ENCODE results near the gene PDE11A.
"Not testable (repeated sequence)": the region's sequence is repeated elsewhere in the genome, so short reads cannot be mapped to it uniquely, and the experiment has no call there.

PDE11A gene

DNA sequence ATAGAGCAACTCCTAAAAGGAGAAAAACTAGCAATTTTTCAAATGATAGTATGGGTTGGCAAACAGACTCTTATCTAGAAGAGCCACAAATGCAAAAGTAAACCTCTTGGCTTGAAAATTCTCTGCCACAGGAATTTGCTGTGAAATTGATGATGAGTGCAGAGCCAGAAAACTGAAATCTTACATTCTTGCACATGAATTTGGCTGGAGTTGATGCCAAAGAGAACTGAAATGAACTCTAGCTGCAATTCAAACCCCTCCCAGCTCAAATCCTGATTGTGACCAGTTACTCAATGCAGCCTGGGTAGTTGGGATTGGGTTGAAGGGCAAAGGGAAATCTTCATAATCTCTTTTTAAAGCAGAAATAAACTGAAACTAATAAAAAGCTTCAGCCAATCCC is 266.6 kb downstream of the PDE11A start:
- Histone ChIP-seq H3K9ac (ENCODE audit: low read length) (no peak overlapping the region), H3K9me3 (ENCODE audit: low read length) (no peaks in the 10 kb centered on the region), H3K27me3 (ENCODE audit: control insufficient read depth in 1 of 2, insufficient read depth in 2 of 2, low read length in 2 of 2) (no peaks in the 10 kb centered on the region), H3K27ac (ENCODE audit: low read depth, low read length) (no peak overlapping the region), H3K36me3 (ENCODE audit: insufficient read depth, low read length) (no peaks in the 10 kb centered on the region), H3K4me1 (ENCODE audit: insufficient read depth, low read length) (no peaks in the 10 kb centered on the region), H3K4me3 (ENCODE audit: low read depth in 1 of 2, low read length in 2 of 2) (no peak overlapping the region)

- H3K9me3 ChIP-seq (ENCODE audit: low read length) = no peaks in the 10 kb centered on the region
- H3K4me3 ChIP-seq (ENCODE audit: low read depth in 1 of 2, low read length in 2 of 2) = no peak overlapping the region
- H3K36me3 ChIP-seq (ENCODE audit: insufficient read depth, low read length) = no peaks in the 10 kb centered on the region
- no peak overlapping the region for H3K9ac ChIP-seq (ENCODE audit: low read length)
- no peaks in the 10 kb centered on the region for H3K4me1 ChIP-seq (ENCODE audit: insufficient read depth, low read length)
- no peaks in the 10 kb centered on the region for H3K27me3 ChIP-seq (ENCODE audit: control insufficient read depth in 1 of 2, insufficient read depth in 2 of 2, low read length in 2 of 2)
- H3K27ac ChIP-seq (ENCODE audit: low read depth, low read length) = no peak overlapping the region
These were observed 273.0 kb downstream of the PDE11A start for GRCh38 chr2:177799531-177799930.

DNA sequence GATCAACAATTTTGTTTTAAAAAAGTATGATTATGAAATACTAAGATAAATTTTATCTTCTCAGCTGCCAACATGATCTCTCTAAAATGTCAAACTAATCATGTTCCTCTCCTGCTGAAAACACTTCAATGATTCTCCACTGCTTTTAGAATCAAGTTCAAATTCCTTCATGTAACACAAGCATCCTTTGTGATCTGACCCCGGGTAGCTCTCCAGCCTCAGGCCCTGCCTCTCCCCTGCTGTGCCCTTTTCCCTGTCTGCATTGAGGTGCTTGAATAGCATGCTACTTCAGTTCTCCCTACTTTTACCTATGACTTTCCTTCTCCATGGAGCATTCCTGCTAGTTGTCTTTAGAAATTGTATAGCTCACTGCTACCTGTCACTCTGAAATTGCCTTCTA is 274.8 kb downstream of the PDE11A start:
- H3K9me3 ChIP-seq (ENCODE audit: low read length) = no peaks in the 10 kb centered on the region
- H3K27ac ChIP-seq (ENCODE audit: low read depth, low read length) = no peak overlapping the region
- no peaks in the 10 kb centered on the region for H3K27me3 ChIP-seq (ENCODE audit: control insufficient read depth in 1 of 2, insufficient read depth in 2 of 2, low read length in 2 of 2)
- no peak overlapping the region for H3K9ac ChIP-seq (ENCODE audit: low read length)
- no peaks in the 10 kb centered on the region for H3K4me1 ChIP-seq (ENCODE audit: insufficient read depth, low read length)
- H3K4me3 ChIP-seq (ENCODE audit: low read depth in 1 of 2, low read length in 2 of 2) = no peak overlapping the region
- H3K36me3 ChIP-seq (ENCODE audit: insufficient read depth, low read length) = no peaks in the 10 kb centered on the region

GRCh38 chr2:177796654-177797415 is 275.7 kb downstream of the PDE11A start:
- no peak overlapping the region for H3K9ac ChIP-seq (ENCODE audit: low read length)
- no peaks in the 10 kb centered on the region for H3K27me3 ChIP-seq (ENCODE audit: control insufficient read depth in 1 of 2, insufficient read depth in 2 of 2, low read length in 2 of 2)
- no peak overlapping the region for H3K27ac ChIP-seq (ENCODE audit: low read depth, low read length)
- no peaks in the 10 kb centered on the region for H3K4me1 ChIP-seq (ENCODE audit: insufficient read depth, low read length)
- no peaks in the 10 kb centered on the region for H3K9me3 ChIP-seq (ENCODE audit: low read length)
- no peak overlapping the region for H3K4me3 ChIP-seq (ENCODE audit: low read depth in 1 of 2, low read length in 2 of 2)
- H3K36me3 ChIP-seq (ENCODE audit: insufficient read depth, low read length) = no peaks in the 10 kb centered on the region

GRCh38 chr2:177796011-177796410 is 276.6 kb downstream of the PDE11A start:
- H3K27ac ChIP-seq (ENCODE audit: low read depth, low read length) = no peak overlapping the region

GRCh38 chr2:177785143-177785542 is 287.4 kb downstream of the PDE11A start:
- not testable (repeated sequence) for H3K27me3 ChIP-seq (ENCODE audit: control insufficient read depth in 1 of 2, insufficient read depth in 2 of 2, low read length in 2 of 2); H3K9me3 ChIP-seq (ENCODE audit: low read length); H3K4me3 ChIP-seq (ENCODE audit: low read depth in 1 of 2, low read length in 2 of 2); H3K9ac ChIP-seq (ENCODE audit: low read length); H3K36me3 ChIP-seq (ENCODE audit: insufficient read depth, low read length); H3K27ac ChIP-seq (ENCODE audit: low read depth, low read length)
- peaks cover 15% of the 10 kb centered on the region for H3K4me1 ChIP-seq (ENCODE audit: insufficient read depth, low read length)

More at GRCh38 chr2:177796011-177796410, 276.6 kb downstream of the PDE11A start:
- no peaks in the 10 kb centered on the region for H3K36me3 ChIP-seq (ENCODE audit: insufficient read depth, low read length)
- H3K4me1 ChIP-seq (ENCODE audit: insufficient read depth, low read length) = no peaks in the 10 kb centered on the region
- H3K9ac ChIP-seq (ENCODE audit: low read length) = no peak overlapping the region
- H3K4me3 ChIP-seq (ENCODE audit: low read depth in 1 of 2, low read length in 2 of 2) = no peak overlapping the region
- H3K27me3 ChIP-seq (ENCODE audit: control insufficient read depth in 1 of 2, insufficient read depth in 2 of 2, low read length in 2 of 2) = no peaks in the 10 kb centered on the region
- no peaks in the 10 kb centered on the region for H3K9me3 ChIP-seq (ENCODE audit: low read length)

GRCh38 chr2:177784745-177785067 is 287.9 kb downstream of the PDE11A start:
- no peaks in the 10 kb centered on the region for H3K27me3 ChIP-seq (ENCODE audit: control insufficient read depth in 1 of 2, insufficient read depth in 2 of 2, low read length in 2 of 2)
- no peak overlapping the region for H3K4me3 ChIP-seq (ENCODE audit: low read depth in 1 of 2, low read length in 2 of 2)
- H3K27ac ChIP-seq (ENCODE audit: low read depth, low read length) = no peak overlapping the region
- H3K36me3 ChIP-seq (ENCODE audit: insufficient read depth, low read length) = no peaks in the 10 kb centered on the region
- H3K4me1 ChIP-seq (ENCODE audit: insufficient read depth, low read length) = peaks cover 15% of the 10 kb centered on the region
- no peak overlapping the region for H3K9ac ChIP-seq (ENCODE audit: low read length)
- H3K9me3 ChIP-seq (ENCODE audit: low read length) = no peaks in the 10 kb centered on the region

DNA sequence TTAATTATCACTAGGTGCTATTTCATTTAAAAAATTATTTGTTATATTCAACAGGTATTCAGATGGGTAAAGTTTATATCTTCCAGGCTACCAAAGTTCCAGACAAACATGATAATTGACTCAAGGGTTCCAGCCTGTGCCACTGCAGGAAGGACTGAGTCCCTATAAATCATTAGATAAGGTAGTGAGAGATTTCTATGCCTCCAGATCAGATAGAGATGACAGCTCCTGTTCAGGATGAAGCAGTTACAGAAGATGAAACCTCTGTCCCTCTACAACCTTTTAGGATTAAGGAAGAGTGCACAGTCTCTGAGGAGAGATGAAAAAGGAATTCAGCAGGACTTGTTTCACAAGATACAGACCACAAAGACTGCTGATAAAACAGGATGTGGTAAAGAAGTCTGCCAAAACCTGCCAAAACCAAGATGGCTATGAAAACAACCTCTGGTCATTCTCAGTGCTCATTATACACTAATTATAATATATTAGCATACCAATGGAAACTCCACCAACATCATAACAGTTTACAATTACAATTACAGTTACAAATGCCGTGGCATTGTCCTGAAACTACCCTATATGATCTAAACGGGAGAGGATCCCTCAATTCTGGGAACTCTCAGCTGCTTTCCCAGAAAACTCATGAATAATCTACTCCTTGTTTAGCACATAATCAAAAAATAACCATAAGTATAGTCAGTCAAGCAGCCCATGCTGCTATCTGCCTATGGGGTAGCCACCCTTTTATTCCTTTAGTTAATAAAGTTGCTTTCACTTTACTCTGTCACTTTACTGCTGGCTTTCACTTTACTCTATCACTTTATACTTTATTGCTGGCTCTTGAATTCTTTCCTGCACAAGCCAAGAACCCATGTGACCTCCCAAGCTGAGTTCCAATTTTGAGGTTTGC is 288.5 kb downstream of the PDE11A start:
- H3K9ac ChIP-seq (ENCODE audit: low read length) = no peak overlapping the region

DNA sequence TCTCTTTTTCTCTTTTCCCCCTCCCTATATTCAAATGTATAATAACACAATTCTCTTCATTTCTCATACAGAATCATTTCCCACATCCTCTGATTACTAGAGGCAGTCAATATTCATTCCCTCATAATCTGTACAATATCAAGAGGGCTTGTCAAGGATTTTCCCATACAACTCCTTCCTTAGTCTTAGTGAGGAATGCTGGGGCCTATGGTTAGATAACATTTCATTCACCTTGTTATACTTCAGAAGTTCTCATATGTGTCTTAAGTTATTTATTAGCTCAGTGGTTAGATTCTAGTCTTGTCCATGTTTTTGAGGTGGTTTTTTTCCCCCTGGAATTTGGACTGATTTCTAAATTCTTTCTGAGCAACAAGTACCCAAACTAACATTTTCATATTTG is 289.5 kb downstream of the PDE11A start:
- Histone ChIP-seq H3K27ac (ENCODE audit: low read depth, low read length) (no peak overlapping the region), H3K36me3 (ENCODE audit: insufficient read depth, low read length) (no peaks in the 10 kb centered on the region)

More for the DNA sequence above, 288.5 kb downstream of the PDE11A start:
- Histone ChIP-seq H3K9me3 (ENCODE audit: low read length) (no peaks in the 10 kb centered on the region), H3K4me1 (ENCODE audit: insufficient read depth, low read length) (peaks cover 15% of the 10 kb centered on the region), H3K27me3 (ENCODE audit: control insufficient read depth in 1 of 2, insufficient read depth in 2 of 2, low read length in 2 of 2) (no peaks in the 10 kb centered on the region), H3K27ac (ENCODE audit: low read depth, low read length) (no peak overlapping the region), H3K36me3 (ENCODE audit: insufficient read depth, low read length) (no peaks in the 10 kb centered on the region), H3K4me3 (ENCODE audit: low read depth in 1 of 2, low read length in 2 of 2) (no peak overlapping the region)

DNA sequence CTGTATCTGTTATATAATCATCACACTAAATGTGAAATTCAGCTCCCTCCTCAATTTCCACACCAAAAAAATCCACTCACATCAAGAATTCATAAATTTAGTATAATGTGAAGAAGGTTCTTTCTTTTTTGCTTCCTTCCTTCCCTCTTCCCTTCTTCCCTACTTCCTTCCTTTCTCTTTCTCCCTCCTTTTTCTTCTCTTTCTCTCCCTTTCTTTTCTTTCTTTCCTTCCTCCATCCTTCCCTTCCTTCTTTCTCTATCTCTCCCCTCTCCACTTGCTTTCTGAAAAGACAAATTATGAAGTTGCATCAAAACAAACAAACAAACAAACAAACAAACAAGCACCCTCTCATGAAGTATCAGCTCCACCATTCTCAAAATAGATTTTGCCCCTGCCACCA is 290.0 kb downstream of the PDE11A start:
- Histone ChIP-seq H3K4me3 (ENCODE audit: low read depth in 1 of 2, low read length in 2 of 2) (no peak overlapping the region), H3K36me3 (ENCODE audit: insufficient read depth, low read length) (no peaks in the 10 kb centered on the region), H3K9ac (ENCODE audit: low read length) (no peak overlapping the region), H3K9me3 (ENCODE audit: low read length) (no peaks in the 10 kb centered on the region), H3K27me3 (ENCODE audit: control insufficient read depth in 1 of 2, insufficient read depth in 2 of 2, low read length in 2 of 2) (no peaks in the 10 kb centered on the region), H3K4me1 (ENCODE audit: insufficient read depth, low read length) (peaks cover 15% of the 10 kb centered on the region), H3K27ac (ENCODE audit: low read depth, low read length) (no peak overlapping the region)

More for the DNA sequence above, 289.5 kb downstream of the PDE11A start:
- Histone ChIP-seq H3K4me3 (ENCODE audit: low read depth in 1 of 2, low read length in 2 of 2) (no peak overlapping the region), H3K4me1 (ENCODE audit: insufficient read depth, low read length) (peaks cover 15% of the 10 kb centered on the region), H3K9me3 (ENCODE audit: low read length) (no peaks in the 10 kb centered on the region), H3K27me3 (ENCODE audit: control insufficient read depth in 1 of 2, insufficient read depth in 2 of 2, low read length in 2 of 2) (no peaks in the 10 kb centered on the region), H3K9ac (ENCODE audit: low read length) (no peak overlapping the region)

- Histone ChIP-seq H3K27ac (ENCODE audit: low read depth, low read length) (no peak overlapping the region), H3K27me3 (ENCODE audit: control insufficient read depth in 1 of 2, insufficient read depth in 2 of 2, low read length in 2 of 2) (no peaks in the 10 kb centered on the region), H3K4me3 (ENCODE audit: low read depth in 1 of 2, low read length in 2 of 2) (no peak overlapping the region), H3K9me3 (ENCODE audit: low read length) (no peaks in the 10 kb centered on the region), H3K9ac (ENCODE audit: low read length) (no peak overlapping the region), H3K36me3 (ENCODE audit: insufficient read depth, low read length) (no peaks in the 10 kb centered on the region), H3K4me1 (ENCODE audit: insufficient read depth, low read length) (no peaks in the 10 kb centered on the region)
These were observed 294.1 kb downstream of the PDE11A start for GRCh38 chr2:177778472-177778871.

Measured in muscle layer of colon (tissue), 2 donors.